K562 (cell line): ENCODE results near the gene RNF19B. TPM values are rescaled to one million over a fixed set of nuclear protein-coding genes. Genes with fewer than 3 reads are reported as not detected.

Experiments used
- ATAC-seq: fragments of 200-7000 bp; cut with Tn5 transposase; 3 replicates; pipeline ENCODE4 v1.9.1; 2020; ENCODE audit warnings: moderate library complexity
- BruUV-seq: library from RNA; stranded (reverse); fragments of 400-500 nt; replicated peaks from 2 replicates; lab custom pipeline; 2021; lab: Mats Ljungman, UMichigan
- CTCF ChIA-PET: fragments of 300-600 bp; formaldehyde crosslinking; extraction: SDS; loops from one replicate; lab custom pipeline; 2021; ENCODE audit warnings: low intra/inter-chr PET ratio; lab: Yijun Ruan, JAX
- POLR2A ChIA-PET: fragments of 300-600, 350-650 bp; sonication (Branson Sonifier 250); formaldehyde crosslinking; extraction: SDS; loops from one replicate; lab custom pipeline; 2021; ENCODE audit warnings: antibody characterized with exemption, inconsistent platforms; lab: Yijun Ruan, JAX
- DNase-seq, 4 experiments: peaks; one replicate each; pipeline versions ENCODE4 v3.0.0 to v3.0.0-alpha.2; 2011 to 2018; ENCODE audit warnings: low spot score in 3 of 4, mixed read lengths in 3 of 4; ENCODE audit errors: extremely low read depth in 1 of 4
- FAIRE-seq: peaks from 2 replicates; lab custom pipeline; 2011; peaks lifted over from hg19 to GRCh38; lab: Jason Lieb, UNC
- H2AFZ ChIP-seq: 2 replicates; pipeline ENCODE4 v1.6.0; 2011; ENCODE audit warnings: low read depth, low read length, control low read depth, inconsistent platforms
- H3K27ac ChIP-seq: fragments of 200-600 bp; 3 replicates; pipeline ENCODE4 v1.8.0; 2011; ENCODE audit warnings: low read depth, mild to moderate bottlenecking, control low read depth, inconsistent platforms, low read length, moderate library complexity, mixed read lengths; ENCODE audit errors: extremely low read depth
- H3K27me3 ChIP-seq, 2 experiments: fragments of 300-600 bp in 1 of 2; 2 replicates in 1 of 2; 3 replicates in 1 of 2; pipeline versions ENCODE4 v1.6.0 to v1.8.0; 2011; ENCODE audit warnings: inconsistent platforms in 2 of 2, low read length in 2 of 2, mild to moderate bottlenecking in 1 of 2, mixed read lengths in 1 of 2, moderate library complexity in 1 of 2; ENCODE audit not compliant: control insufficient read depth in 2 of 2, insufficient read depth in 2 of 2
- H3K36me3 ChIP-seq: fragments of 300-600 bp; 3 replicates; pipeline ENCODE4 v1.8.0; 2011; ENCODE audit warnings: mild to moderate bottlenecking, low read length, inconsistent platforms; ENCODE audit not compliant: control insufficient read depth, insufficient read depth
- H3K4me1 ChIP-seq, 2 experiments: fragments of 200-600 bp in 1 of 2; replicated peaks in 1 of 2; 2 replicates in 1 of 2; 3 replicates in 1 of 2; pipeline versions ENCODE4 v1.5.1 to v1.8.0; 2011; ENCODE audit warnings: inconsistent platforms in 2 of 2, low read length in 2 of 2, mild to moderate bottlenecking in 1 of 2, mixed read lengths in 1 of 2, moderate library complexity in 1 of 2; ENCODE audit not compliant: control insufficient read depth in 2 of 2, insufficient read depth in 2 of 2
- H3K4me2 ChIP-seq: 2 replicates; pipeline ENCODE4 v1.6.1; 2011; ENCODE audit warnings: low read length, control low read depth, inconsistent platforms, mixed read lengths; ENCODE audit not compliant: insufficient read depth
- H3K4me3 ChIP-seq: fragments of 200-600 bp; sonication (generic), shearing (Covaris generic); 2 replicates; pipeline ENCODE4 v1.5.1; 2016; ENCODE audit warnings: control low read depth, inconsistent platforms
- H3K79me2 ChIP-seq: fragments of 200-600 bp; 3 replicates; pipeline ENCODE4 v1.8.0; 2011; ENCODE audit warnings: low read length, inconsistent platforms; ENCODE audit not compliant: control insufficient read depth, insufficient read depth
- H3K9ac ChIP-seq, 2 experiments: 2 replicates each; pipeline versions ENCODE4 v1.6.0 to v1.6.1; 2011; ENCODE audit warnings: low read depth in 2 of 2, low read length in 2 of 2, control low read depth in 1 of 2, inconsistent platforms in 1 of 2, mild to moderate bottlenecking in 1 of 2, mixed read lengths in 1 of 2; ENCODE audit not compliant: insufficient read depth in 1 of 2
- H3K9me1 ChIP-seq: one replicate; pipeline ENCODE4 v1.6.0; 2011; ENCODE audit warnings: inconsistent platforms, mild to moderate bottlenecking, low read length, moderate library complexity; ENCODE audit not compliant: control insufficient read depth, insufficient read depth
- H3K9me3 ChIP-seq: replicated peaks from 2 replicates; pipeline ENCODE4 v1.5.1; 2011; ENCODE audit warnings: low read depth, low read length, inconsistent platforms; ENCODE audit not compliant: control insufficient read depth, insufficient read depth
- H4K20me1 ChIP-seq: replicated peaks from 2 replicates; pipeline ENCODE4 v1.6.1; 2011; ENCODE audit warnings: low read length, inconsistent platforms, mixed read lengths; ENCODE audit not compliant: control insufficient read depth, insufficient read depth
- GATA2 ChIP-seq: sonication (generic); formaldehyde crosslinking; IDR thresholded peaks from 2 replicates; pipeline ENCODE4 v1.4.0; 2020; ENCODE audit warnings: mild to moderate bottlenecking, missing genetic modification reagents
- MTA3 ChIP-seq: fragments of 450-650 bp; formaldehyde crosslinking; IDR thresholded peaks from 2 replicates; pipeline ENCODE4 v1.6.1; 2017; ENCODE audit warnings: mild to moderate bottlenecking, borderline replicate concordance
- MTF1 ChIP-seq: fragments of 250-450 bp; sonication (Bioruptor Pico); IDR thresholded peaks from 2 replicates; pipeline ENCODE4 v1.9.0; 2021; ENCODE audit warnings: moderate library complexity, mild to moderate bottlenecking, inconsistent platforms, borderline replicate concordance
- POLR2A ChIP-seq: fragments of 450-650 bp; conservative IDR thresholded peaks from 2 replicates; pipeline ENCODE4 v1.6.1; 2016
- TAF15 ChIP-seq: fragments of 200-400 bp; formaldehyde crosslinking; IDR thresholded peaks from 2 replicates; pipeline ENCODE4 v1.6.1; 2017; ENCODE audit warnings: mild to moderate bottlenecking, low read depth, low read length, moderate library complexity
- UBTF ChIP-seq, 2 experiments: IDR thresholded peaks; 2 replicates each; pipeline ENCODE4 v1.6.1; 2012; ENCODE audit warnings: improper control_type of control experiment in 2 of 2, low read depth in 2 of 2, low read length in 2 of 2, borderline replicate concordance in 1 of 2
- XRCC3 ChIP-seq: fragments of 450-650 bp; IDR thresholded peaks from 2 replicates; pipeline ENCODE4 v1.6.1; 2017; ENCODE audit warnings: mild to moderate bottlenecking, moderate library complexity
- ZKSCAN8 ChIP-seq: fragments of 200-800 bp; sonication (Bioruptor generic); IDR thresholded peaks from 2 replicates; pipeline ENCODE4 v1.6.1; 2016; ENCODE audit warnings: missing genetic modification characterization, missing compliant biosample characterization
- ZNF354B ChIP-seq: fragments of 250-450 bp; sonication (Bioruptor Pico); IDR thresholded peaks from 2 replicates; pipeline ENCODE4 v1.4.0; 2020
- ZNF507 ChIP-seq: conservative IDR thresholded peaks from 2 replicates; pipeline ENCODE4 v1.6.1; 2017; ENCODE audit warnings: missing genetic modification characterization, missing compliant biosample characterization
- WGBS: fragments of 100-300 bp; shearing (Covaris generic); methylation state at CpG from one replicate; pipeline ENCODE4 v1.1.6; 2016; ENCODE audit warnings: low coverage, mixed read lengths; ENCODE audit not compliant: insufficient coverage; ENCODE audit errors: missing lambda C conversion rate; 5-methylcytosine and 5-hydroxymethylcytosine counted together
- in situ Hi-C: fragments of 300-500 bp; cut with MboI; formaldehyde crosslinking; loops from 4 replicates; pipeline ENCODE4 v1.15.0; 2018; ENCODE audit warnings: inconsistent platforms, mixed read lengths
- intact Hi-C: fragments of 100-400 bp; cut with micrococcal nuclease; formaldehyde crosslinking; loops from 2 replicates; pipeline ENCODE4 v1.14.2; 2022
- polyA plus RNA-seq, 8 experiments: library from polyadenylated mRNA; depleted of rRNA in 4 of 8; stranded (reverse) in 5 of 8; unstranded in 3 of 8; fragments of >200 nt; fragmentation: Nextera tagmentation in 2 of 8; fragmentation: Illumina TruSeq in 1 of 8; extraction: Ambion mirVana in 2 of 8; extraction: Trizol in 1 of 8; gene quantifications; 2 replicates each; pipeline versions ENCODE4 v1.2.1 to v1.2.3, GENCODE V29; 2011 to 2014; ENCODE audit warnings: inconsistent platforms in 1 of 8, missing spikeins in 1 of 8
- total RNA-seq, 7 experiments: library from RNA; depleted of rRNA in 6 of 7; stranded (reverse); fragments of >200 nt in 6 of 7; fragmentation: Illumina TruSeq in 2 of 7; extraction: Trizol in 2 of 7; gene quantifications; 2 replicates each; pipeline versions ENCODE4 v1.2.1 to v1.2.3, GENCODE V29; 2011 to 2021; ENCODE audit warnings: low replicate concordance in 1 of 7
- TF ChIP-seq, protein P1 (sequence below): fragments of 250-450 bp; sonication (Bioruptor Pico); IDR thresholded peaks from 2 replicates; pipeline ENCODE4 v1.8.0; 2021; ENCODE audit warnings: moderate library complexity, mild to moderate bottlenecking, inconsistent platforms
- TF ChIP-seq, protein P2 (sequence below): IDR thresholded peaks from 3 replicates; pipeline ENCODE4 v1.6.1; 2011; ENCODE audit warnings: borderline replicate concordance, mild to moderate bottlenecking, moderate library complexity; ENCODE audit not compliant: insufficient read length; ENCODE audit errors: extremely low read depth

Gene RNF19B
- total and polyA plus RNA-seq, 9 of the 15 experiments (the other 6 are each of a cell fraction or from before 2014, with no cell fraction given), result 2.6 to 14.9 (median 10.1) TPM

GRCh38 chr1:32934535-32934934 lies 30.1 kb downstream of the RNF19B start:
- Histone ChIP-seq H3K9ac (no peak overlapping the region), H3K79me2 (no peaks in the 10 kb centered on the region), H3K27ac (no peak overlapping the region), H3K9me3 (no peaks in the 10 kb centered on the region), H2AFZ (no peak overlapping the region), H3K27me3 (peaks cover 0 to 3% of the 10 kb centered on the region in 2 experiments; a peak in 2 of 5 replicates), H4K20me1 (no peaks in the 10 kb centered on the region), H3K4me3 (no peak overlapping the region), H3K4me1 (peaks cover 0 to 9% of the 10 kb centered on the region in 2 experiments; a peak in 3 of 5 replicates), H3K36me3 (peaks cover 21% of the 10 kb centered on the region; the same call in 1 of the 3 replicates), H3K4me2 (no peak overlapping the region), H3K9me1 (no peaks in the 10 kb centered on the region)
- ATAC-seq (no peak), DNase-seq (no peak), FAIRE-seq (no peak)
- in situ Hi-C loops (no loop called here), intact Hi-C loops (no loop called here)
- CTCF ChIA-PET, result interaction anchor here (2.2 to 3.3 kb wide), 3 partner anchors 72 to 152 kb away, joined by 12 to 20 read pairs (median 13); no protein-coding TSS in a partner anchor
- POLR2A ChIA-PET, result interaction anchor here (0.6 to 1.7 kb wide), 6 partner anchors 9 to 121 kb away, joined by 3 to 7 read pairs (median 4); partner anchors contain the start of gene RNF19B
- TF ChIP-seq TAF15 (no peak), GATA2 (CRISPR knock-in tag) (no peak), MTA3 (no peak), UBTF (IDR thresholded peaks at IDR 0.05; ENCODE audit: borderline replicate concordance in 1 of 2, low read depth in 2 of 2, low read length in 2 of 2) (no peak), ZNF354B (CRISPR knock-in tag) (no peak), ZKSCAN8 (CRISPR knock-in tag) (no peak), MTF1 (CRISPR knock-in tag) (no peak), ZNF507 (tag) (no peak), XRCC3 (no peak), POLR2A (no peak)
- TF ChIP-seq, protein P1, sequence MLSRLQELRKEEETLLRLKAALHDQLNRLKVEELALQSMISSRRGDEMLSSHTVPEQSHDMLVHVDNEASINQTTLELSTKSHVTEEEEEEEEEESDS, result no peak
- TF ChIP-seq, protein P2, sequence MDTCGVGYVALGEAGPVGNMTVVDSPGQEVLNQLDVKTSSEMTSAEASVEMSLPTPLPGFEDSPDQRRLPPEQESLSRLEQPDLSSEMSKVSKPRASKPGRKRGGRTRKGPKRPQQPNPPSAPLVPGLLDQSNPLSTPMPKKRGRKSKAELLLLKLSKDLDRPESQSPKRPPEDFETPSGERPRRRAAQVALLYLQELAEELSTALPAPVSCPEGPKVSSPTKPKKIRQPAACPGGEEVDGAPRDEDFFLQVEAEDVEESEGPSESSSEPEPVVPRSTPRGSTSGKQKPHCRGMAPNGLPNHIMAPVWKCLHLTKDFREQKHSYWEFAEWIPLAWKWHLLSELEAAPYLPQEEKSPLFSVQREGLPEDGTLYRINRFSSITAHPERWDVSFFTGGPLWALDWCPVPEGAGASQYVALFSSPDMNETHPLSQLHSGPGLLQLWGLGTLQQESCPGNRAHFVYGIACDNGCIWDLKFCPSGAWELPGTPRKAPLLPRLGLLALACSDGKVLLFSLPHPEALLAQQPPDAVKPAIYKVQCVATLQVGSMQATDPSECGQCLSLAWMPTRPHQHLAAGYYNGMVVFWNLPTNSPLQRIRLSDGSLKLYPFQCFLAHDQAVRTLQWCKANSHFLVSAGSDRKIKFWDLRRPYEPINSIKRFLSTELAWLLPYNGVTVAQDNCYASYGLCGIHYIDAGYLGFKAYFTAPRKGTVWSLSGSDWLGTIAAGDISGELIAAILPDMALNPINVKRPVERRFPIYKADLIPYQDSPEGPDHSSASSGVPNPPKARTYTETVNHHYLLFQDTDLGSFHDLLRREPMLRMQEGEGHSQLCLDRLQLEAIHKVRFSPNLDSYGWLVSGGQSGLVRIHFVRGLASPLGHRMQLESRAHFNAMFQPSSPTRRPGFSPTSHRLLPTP, result no peak
- WGBS, result 88% methylated on average over 10 of the region's 10 CpGs
- no TSS peak for BruUV-seq
